CD8-positive, alpha-beta memory T cell (primary cell): Measurements from ENCODE around the gene SLC6A6. TPM values are rescaled to one million over a fixed set of nuclear protein-coding genes. Genes with fewer than 3 reads are reported as not detected.
"Not testable (repeated sequence)": the region's sequence is repeated elsewhere in the genome, so short reads cannot be mapped to it uniquely, and the experiment has no call there.

Source experiments
- CTCF ChIA-PET: fragments of 350-600 bp; sonication (Branson Sonifier 250); formaldehyde crosslinking; loops from one replicate; lab custom pipeline; 2021; ENCODE audit warnings: antibody characterized with exemption; lab: Charles Lee
- POLR2A ChIA-PET: fragments of 350-600 bp; sonication (Branson Sonifier 250); formaldehyde crosslinking; loops from one replicate; lab custom pipeline; 2021; ENCODE audit warnings: antibody characterized with exemption; lab: Charles Lee
- DNase-seq, 5 donors: peaks; one replicate each; pipeline versions ENCODE4 v3.0.0 to v3.0.0-alpha.2; 2020 to 2022; ENCODE audit warnings: mixed read lengths in 1 of 5
- H3K27ac ChIP-seq: one replicate; pipeline ENCODE4 v1.7.0; 2013; ENCODE audit warnings: low read depth, mild to moderate bottlenecking, low read length, moderate library complexity
- H3K27me3 ChIP-seq: 2 replicates; pipeline ENCODE4 v1.7.0; 2013; ENCODE audit warnings: low read length, mild to moderate bottlenecking; ENCODE audit not compliant: insufficient read depth, poor library complexity, severe bottlenecking
- H3K36me3 ChIP-seq: 2 replicates; pipeline ENCODE4 v1.7.0; 2013; ENCODE audit warnings: mild to moderate bottlenecking, low read length, moderate library complexity; ENCODE audit not compliant: insufficient read depth
- H3K4me1 ChIP-seq: 2 replicates; pipeline ENCODE4 v1.7.0; 2013; ENCODE audit warnings: mild to moderate bottlenecking, low read length, moderate library complexity; ENCODE audit not compliant: insufficient read depth
- H3K4me3 ChIP-seq: 2 replicates; pipeline ENCODE4 v1.7.0; 2013; ENCODE audit warnings: mild to moderate bottlenecking, low read length
- H3K9me3 ChIP-seq: 2 replicates; pipeline ENCODE4 v1.7.0; 2013; ENCODE audit warnings: mild to moderate bottlenecking, low read length
- H3K27ac Mint-ChIP-seq, 8 donors: one replicate each; pipeline ENCODE4 v1.8.0; 2020 to 2021; ENCODE audit warnings: mixed read lengths in 8 of 8, mild to moderate bottlenecking in 6 of 8, inconsistent platforms in 3 of 8, moderate library complexity in 3 of 8
- H3K27me3 Mint-ChIP-seq, 2 donors: one replicate each; pipeline ENCODE4 v1.8.0; 2020 to 2021; ENCODE audit warnings: mixed read lengths in 2 of 2, mild to moderate bottlenecking in 1 of 2, moderate library complexity in 1 of 2
- H3K36me3 Mint-ChIP-seq, 3 donors: one replicate each; pipeline ENCODE4 v1.8.0; 2020 to 2021; ENCODE audit warnings: mixed read lengths in 3 of 3, inconsistent platforms in 1 of 3, mild to moderate bottlenecking in 1 of 3
- H3K4me1 Mint-ChIP-seq, 3 donors: one replicate each; pipeline ENCODE4 v1.8.0; 2020 to 2021; ENCODE audit warnings: mixed read lengths in 3 of 3, inconsistent platforms in 1 of 3, mild to moderate bottlenecking in 1 of 3
- H3K4me3 Mint-ChIP-seq, 7 donors: one replicate each; pipeline ENCODE4 v1.8.0; 2020 to 2021; ENCODE audit warnings: mixed read lengths in 7 of 7, mild to moderate bottlenecking in 6 of 7, moderate library complexity in 4 of 7, inconsistent platforms in 2 of 7
- H3K9me3 Mint-ChIP-seq, 5 donors: one replicate each; pipeline ENCODE4 v1.8.0; 2020 to 2022; ENCODE audit warnings: mixed read lengths in 5 of 5, mild to moderate bottlenecking in 3 of 5, moderate library complexity in 2 of 5, inconsistent platforms in 1 of 5
- polyA plus RNA-seq: library from polyadenylated mRNA; unstranded; fragments of 300-500 nt; fragmentation: Illumina TruSeq; gene quantifications from one replicate; pipeline ENCODE4 v1.2.3, GENCODE V29; 2021
- total RNA-seq, 2 experiments: library from RNA; stranded (reverse); gene quantifications; one replicate each; pipeline ENCODE4 v1.2.3, GENCODE V29; 2021

The SLC6A6 gene
- total and polyA plus RNA-seq, 3 experiments from 2014 or later: 6.6 to 44.6 (median 44.5) TPM

GRCh38 chr3:14405360-14406238 lies 3.2 kb downstream of the SLC6A6 start:
- no peak for DNase-seq
- H3K27ac Mint-ChIP-seq: peak overlapping the region in 7 of 8 donors; percentile 8 to 90 (median 63)
- Histone ChIP-seq H3K27me3 (no peaks in the 10 kb centered on the region), H3K27ac (peak overlapping the region; percentile 89), H3K9me3 (no peaks in the 10 kb centered on the region), H3K36me3 (no peaks in the 10 kb centered on the region), H3K4me3 (no peak overlapping the region), H3K4me1 (peaks cover 37% of the 10 kb centered on the region)
- H3K9me3 Mint-ChIP-seq: no peaks in the 10 kb centered on the region
- ChIA-PET POLR2A (interaction anchor here (0.9 to 4.3 kb wide), 2 partner anchors 19 to 26 kb away, joined by 4 to 66 read pairs; no protein-coding TSS in a partner anchor), CTCF (interaction anchor here (0.7 to 6.5 kb wide), 3 partner anchors 20 to 56 kb away, joined by 3 to 62 read pairs (median 4); no protein-coding TSS in a partner anchor)
- H3K36me3 Mint-ChIP-seq: peaks cover 0 to 33% (median 4%) of the 10 kb centered on the region in 3 donors
- H3K4me1 Mint-ChIP-seq: peaks cover 41 to 69% (median 57%) of the 10 kb centered on the region in 3 donors
- H3K27me3 Mint-ChIP-seq: no peaks in the 10 kb centered on the region
- peak overlapping the region in 4 of 7 donors; percentile 19 to 100 (median 53) for H3K4me3 Mint-ChIP-seq

- Histone ChIP-seq H3K27me3 (no peaks in the 10 kb centered on the region), H3K27ac (no peak overlapping the region), H3K9me3 (no peaks in the 10 kb centered on the region), H3K36me3 (no peaks in the 10 kb centered on the region), H3K4me1 (peaks cover 37% of the 10 kb centered on the region), H3K4me3 (no peak overlapping the region)
- peaks cover 0 to 41% (median 7%) of the 10 kb centered on the region in 3 donors for H3K36me3 Mint-ChIP-seq
- H3K4me1 Mint-ChIP-seq: peaks cover 45 to 76% (median 57%) of the 10 kb centered on the region in 3 donors
- peak overlapping the region in 1 of 7 donors; percentile 28 for H3K4me3 Mint-ChIP-seq
- DNase-seq: no peak
- POLR2A ChIA-PET: no interaction called here
- no peaks in the 10 kb centered on the region for H3K9me3 Mint-ChIP-seq
- CTCF ChIA-PET: interaction anchor here (1.2 kb wide), 1 partner anchor 20 kb away, joined by 4 read pairs; no protein-coding TSS in a partner anchor
- no peaks in the 10 kb centered on the region for H3K27me3 Mint-ChIP-seq
- peak overlapping the region in 4 of 8 donors; percentile 35 to 80 (median 56) for H3K27ac Mint-ChIP-seq
Observed at GRCh38 chr3:14406336-14406735, 3.9 kb downstream of the SLC6A6 start.

- Histone ChIP-seq H3K4me1 (peaks cover 37% of the 10 kb centered on the region), H3K27ac (no peak overlapping the region), H3K27me3 (no peaks in the 10 kb centered on the region), H3K4me3 (no peak overlapping the region), H3K36me3 (no peaks in the 10 kb centered on the region), H3K9me3 (no peaks in the 10 kb centered on the region)
- POLR2A ChIA-PET: no interaction called here
- Mint-ChIP-seq H3K4me3 (peak overlapping the region in 1 of 7 donors; percentile 28), H3K4me1 (peaks cover 43 to 79% (median 56%) of the 10 kb centered on the region in 3 donors), H3K27ac (peak overlapping the region in 4 of 8 donors; percentile 35 to 80 (median 60)), H3K27me3 (no peaks in the 10 kb centered on the region), H3K36me3 (peaks cover 0 to 45% (median 7%) of the 10 kb centered on the region in 3 donors), H3K9me3 (no peaks in the 10 kb centered on the region)
- DNase-seq: no peak
- CTCF ChIA-PET: no interaction called here
Observed at GRCh38 chr3:14406766-14407165, 4.4 kb downstream of the SLC6A6 start.

GRCh38 chr3:14407203-14407602 lies 4.8 kb downstream of the SLC6A6 start:
- ChIA-PET CTCF (interaction anchor here (0.8 kb wide), 1 partner anchor 52 kb away, joined by 3 read pairs; no protein-coding TSS in a partner anchor), POLR2A (interaction anchor here (0.7 kb wide), 1 partner anchor 25 kb away, joined by 5 read pairs; no protein-coding TSS in a partner anchor)
- Histone ChIP-seq H3K27ac (no peak overlapping the region), H3K4me1 (peaks cover 37% of the 10 kb centered on the region), H3K4me3 (no peak overlapping the region), H3K36me3 (no peaks in the 10 kb centered on the region), H3K9me3 (no peaks in the 10 kb centered on the region), H3K27me3 (no peaks in the 10 kb centered on the region)
- Mint-ChIP-seq H3K27ac (peak overlapping the region in 6 of 8 donors; percentile 19 to 69 (median 42)), H3K4me3 (peak overlapping the region in 1 of 7 donors; percentile 28), H3K36me3 (peaks cover 0 to 49% (median 7%) of the 10 kb centered on the region in 3 donors), H3K4me1 (peaks cover 39 to 74% (median 51%) of the 10 kb centered on the region in 3 donors), H3K27me3 (no peaks in the 10 kb centered on the region), H3K9me3 (no peaks in the 10 kb centered on the region)
- no peak for DNase-seq

- H3K9me3 Mint-ChIP-seq, H3K27ac Mint-ChIP-seq, H3K4me3 ChIP-seq, H3K4me3 Mint-ChIP-seq, H3K27me3 Mint-ChIP-seq, POLR2A ChIA-PET, H3K9me3 ChIP-seq, DNase-seq, CTCF ChIA-PET, H3K27me3 ChIP-seq, H3K36me3 ChIP-seq: not testable (repeated sequence)
- H3K4me1 ChIP-seq: peaks cover 19% of the 10 kb centered on the region
- peaks cover 30 to 69% (median 41%) of the 10 kb centered on the region in 3 donors for H3K4me1 Mint-ChIP-seq
- H3K27ac ChIP-seq: peak overlapping the region; percentile 89
- peaks cover 0 to 48% (median 7%) of the 10 kb centered on the region in 3 donors for H3K36me3 Mint-ChIP-seq
Observed at GRCh38 chr3:14409779-14410063, 7.3 kb downstream of the SLC6A6 start.

- DNase-seq: no peak
Observed at GRCh38 chr3:14410106-14410502, 7.7 kb downstream of the SLC6A6 start.

GRCh38 chr3:14410503-14411165 lies 8.2 kb downstream of the SLC6A6 start:
- peak overlapping the region; percentile 89 for H3K27ac ChIP-seq
- H3K36me3 ChIP-seq: no peaks in the 10 kb centered on the region
- peaks cover 10% of the 10 kb centered on the region for H3K4me1 ChIP-seq
- POLR2A ChIA-PET: no interaction called here
- no peaks in the 10 kb centered on the region for H3K9me3 ChIP-seq
- Mint-ChIP-seq H3K9me3 (no peaks in the 10 kb centered on the region), H3K4me1 (peaks cover 25 to 68% (median 36%) of the 10 kb centered on the region in 3 donors), H3K27ac (peak overlapping the region in 5 of 8 donors; percentile 35 to 72 (median 63)), H3K27me3 (no peaks in the 10 kb centered on the region), H3K4me3 (no peak overlapping the region), H3K36me3 (peaks cover 0 to 55% (median 7%) of the 10 kb centered on the region in 3 donors)
- CTCF ChIA-PET: interaction anchor here (1.1 kb wide), 1 partner anchor 57 kb away, joined by 4 read pairs; no protein-coding TSS in a partner anchor
- DNase-seq: no peak
- no peak overlapping the region for H3K4me3 ChIP-seq
- H3K27me3 ChIP-seq: no peaks in the 10 kb centered on the region

More at GRCh38 chr3:14410106-14410502, 7.7 kb downstream of the SLC6A6 start:
- Mint-ChIP-seq H3K27me3 (no peaks in the 10 kb centered on the region), H3K36me3 (peaks cover 0 to 52% (median 7%) of the 10 kb centered on the region in 3 donors), H3K4me1 (peaks cover 30 to 69% (median 41%) of the 10 kb centered on the region in 3 donors), H3K9me3 (no peaks in the 10 kb centered on the region), H3K4me3 (no peak overlapping the region), H3K27ac (peak overlapping the region in 3 of 8 donors; percentile 29 to 63 (median 39))
- CTCF ChIA-PET: no interaction called here
- no peaks in the 10 kb centered on the region for H3K36me3 ChIP-seq
- H3K4me3 ChIP-seq: no peak overlapping the region
- H3K9me3 ChIP-seq: no peaks in the 10 kb centered on the region
- H3K27me3 ChIP-seq: no peaks in the 10 kb centered on the region
- peak overlapping the region; percentile 89 for H3K27ac ChIP-seq
- peaks cover 15% of the 10 kb centered on the region for H3K4me1 ChIP-seq
- POLR2A ChIA-PET: no interaction called here
